PFSK-1 (cell line): ENCODE results near the gene TEPSIN.

Experiments used
- FOXP2 ChIP-seq: optimal IDR thresholded peaks from 2 replicates; pipeline ENCODE3; 2011; ENCODE audit warnings: borderline replicate concordance, control low read depth, inconsistent platforms; ENCODE audit not compliant: insufficient read depth; ENCODE audit errors: extremely low read length, extremely low read depth
- POLR2AphosphoS5 ChIP-seq: IDR thresholded peaks from 2 replicates; pipeline ENCODE4 v1.6.1; 2012; ENCODE audit warnings: low read depth, mild to moderate bottlenecking, control low read depth, low read length, moderate library complexity
- SIN3A ChIP-seq: IDR thresholded peaks from 2 replicates; pipeline ENCODE4 v1.6.1; 2012; ENCODE audit warnings: mild to moderate bottlenecking, low read length, moderate library complexity, borderline replicate concordance; ENCODE audit not compliant: insufficient read depth
- TAF1 ChIP-seq: IDR thresholded peaks from 2 replicates; pipeline ENCODE4 v1.6.1; 2012; ENCODE audit warnings: low read length, control low read depth, borderline replicate concordance; ENCODE audit not compliant: insufficient read depth
- TF ChIP-seq, protein P1 (sequence below), 2 experiments: IDR thresholded peaks; 2 replicates each; pipeline versions ENCODE4 v1.6.1 to v1.8.0; 2011 to 2012; ENCODE audit warnings: low read depth in 2 of 2, low read length in 2 of 2, control low read depth in 1 of 2, inconsistent platforms in 1 of 2, mild to moderate bottlenecking in 1 of 2, moderate library complexity in 1 of 2; ENCODE audit not compliant: insufficient read depth in 1 of 2

The TEPSIN gene

DNA sequence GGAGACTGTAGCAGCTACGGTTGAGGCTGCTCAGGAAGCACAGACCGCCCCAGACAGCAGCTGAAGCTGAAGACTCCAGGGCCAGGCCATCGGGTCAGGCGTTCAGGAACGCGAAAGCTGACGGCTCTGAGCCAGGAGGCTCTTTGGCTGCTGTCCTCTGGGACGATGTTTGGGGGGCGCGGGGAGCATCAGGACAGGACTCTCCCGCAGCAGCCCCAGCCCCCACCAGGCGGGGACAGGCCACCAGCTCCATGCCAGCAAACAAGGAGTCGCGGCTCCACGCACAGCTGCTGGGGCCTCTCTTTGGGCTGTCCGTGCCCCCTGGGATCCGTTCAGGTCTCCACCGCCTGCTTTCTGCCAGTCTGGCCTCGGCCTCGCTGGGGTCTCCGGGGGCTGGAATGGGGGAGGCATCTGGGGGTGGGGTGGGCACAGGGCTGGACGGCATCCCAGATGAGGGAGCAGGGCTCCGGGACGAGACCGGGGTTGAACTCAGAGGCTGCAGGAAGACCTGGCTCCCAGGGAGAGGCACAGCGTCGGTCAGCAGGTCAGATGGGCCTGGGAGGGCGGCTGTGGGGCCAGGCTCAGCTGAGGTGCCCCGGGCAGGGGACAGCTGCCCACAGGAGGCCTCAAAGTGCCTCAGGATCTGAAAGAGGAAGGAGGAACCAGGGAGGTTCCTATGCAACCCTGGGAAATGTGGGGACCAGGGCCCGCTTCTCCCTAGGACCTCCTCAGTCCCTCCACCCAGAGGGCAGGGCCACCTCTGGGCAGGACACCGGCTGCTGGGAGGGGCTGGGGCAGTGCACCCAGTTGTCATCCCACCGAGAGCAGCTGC is 9.8 kb downstream of the TEPSIN start:
- no peak for TF ChIP-seq FOXP2
- TF ChIP-seq POLR2AphosphoS5: no peak
- no peak for TF ChIP-seq TAF1
- TF ChIP-seq, protein P1, sequence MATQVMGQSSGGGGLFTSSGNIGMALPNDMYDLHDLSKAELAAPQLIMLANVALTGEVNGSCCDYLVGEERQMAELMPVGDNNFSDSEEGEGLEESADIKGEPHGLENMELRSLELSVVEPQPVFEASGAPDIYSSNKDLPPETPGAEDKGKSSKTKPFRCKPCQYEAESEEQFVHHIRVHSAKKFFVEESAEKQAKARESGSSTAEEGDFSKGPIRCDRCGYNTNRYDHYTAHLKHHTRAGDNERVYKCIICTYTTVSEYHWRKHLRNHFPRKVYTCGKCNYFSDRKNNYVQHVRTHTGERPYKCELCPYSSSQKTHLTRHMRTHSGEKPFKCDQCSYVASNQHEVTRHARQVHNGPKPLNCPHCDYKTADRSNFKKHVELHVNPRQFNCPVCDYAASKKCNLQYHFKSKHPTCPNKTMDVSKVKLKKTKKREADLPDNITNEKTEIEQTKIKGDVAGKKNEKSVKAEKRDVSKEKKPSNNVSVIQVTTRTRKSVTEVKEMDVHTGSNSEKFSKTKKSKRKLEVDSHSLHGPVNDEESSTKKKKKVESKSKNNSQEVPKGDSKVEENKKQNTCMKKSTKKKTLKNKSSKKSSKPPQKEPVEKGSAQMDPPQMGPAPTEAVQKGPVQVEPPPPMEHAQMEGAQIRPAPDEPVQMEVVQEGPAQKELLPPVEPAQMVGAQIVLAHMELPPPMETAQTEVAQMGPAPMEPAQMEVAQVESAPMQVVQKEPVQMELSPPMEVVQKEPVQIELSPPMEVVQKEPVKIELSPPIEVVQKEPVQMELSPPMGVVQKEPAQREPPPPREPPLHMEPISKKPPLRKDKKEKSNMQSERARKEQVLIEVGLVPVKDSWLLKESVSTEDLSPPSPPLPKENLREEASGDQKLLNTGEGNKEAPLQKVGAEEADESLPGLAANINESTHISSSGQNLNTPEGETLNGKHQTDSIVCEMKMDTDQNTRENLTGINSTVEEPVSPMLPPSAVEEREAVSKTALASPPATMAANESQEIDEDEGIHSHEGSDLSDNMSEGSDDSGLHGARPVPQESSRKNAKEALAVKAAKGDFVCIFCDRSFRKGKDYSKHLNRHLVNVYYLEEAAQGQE (IDR thresholded peaks at IDR 0.05; ENCODE audit: insufficient read depth in 1 of 2, low read depth in 2 of 2, low read length in 2 of 2): no peak
- no peak for TF ChIP-seq SIN3A

DNA sequence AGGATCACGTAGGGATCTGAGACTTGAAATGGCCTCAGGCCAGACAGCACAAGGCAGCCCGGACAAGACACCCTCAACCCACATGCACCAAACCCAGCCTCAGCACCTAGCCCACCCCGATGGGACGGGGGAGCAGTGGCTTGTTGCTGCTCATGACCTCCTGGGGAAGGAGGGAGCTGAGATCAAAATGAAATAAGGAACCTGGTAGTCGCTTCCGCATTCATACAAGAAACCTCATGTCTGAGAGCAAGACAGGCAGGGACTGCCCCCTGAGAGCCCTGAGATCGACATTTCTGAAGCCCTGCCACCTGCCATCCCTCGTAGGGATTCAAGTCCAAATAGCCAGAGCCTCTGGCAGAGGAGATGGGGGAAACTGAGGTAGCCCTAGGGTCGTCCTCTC is 10.4 kb downstream of the TEPSIN start:
- TF ChIP-seq POLR2AphosphoS5 (no peak), SIN3A (no peak), FOXP2 (no peak)

DNA sequence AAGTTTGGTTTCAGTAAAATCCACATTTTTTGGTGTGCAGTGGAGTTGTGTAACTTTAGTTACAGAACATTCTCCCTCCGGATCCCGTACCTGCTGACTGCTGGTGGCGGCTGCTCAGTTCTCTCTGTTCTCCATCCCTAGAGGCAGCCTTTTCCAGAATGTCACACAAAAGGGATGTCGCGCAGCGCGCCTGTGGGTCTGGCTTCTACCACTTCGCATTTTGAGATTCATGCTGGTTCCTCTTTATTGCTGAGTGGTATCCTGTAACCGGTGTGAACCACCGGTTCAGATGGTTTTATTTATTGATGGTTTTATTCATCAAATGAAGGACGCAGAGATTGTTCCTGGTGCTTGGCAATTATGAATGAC is 15.1 kb downstream of the TEPSIN start:
- TF ChIP-seq SIN3A (no peak), FOXP2 (no peak), POLR2AphosphoS5 (no peak), TAF1 (no peak)
- TF ChIP-seq, protein P1 (IDR thresholded peaks at IDR 0.05; ENCODE audit: insufficient read depth in 1 of 2, low read depth in 2 of 2, low read length in 2 of 2): no peak

DNA sequence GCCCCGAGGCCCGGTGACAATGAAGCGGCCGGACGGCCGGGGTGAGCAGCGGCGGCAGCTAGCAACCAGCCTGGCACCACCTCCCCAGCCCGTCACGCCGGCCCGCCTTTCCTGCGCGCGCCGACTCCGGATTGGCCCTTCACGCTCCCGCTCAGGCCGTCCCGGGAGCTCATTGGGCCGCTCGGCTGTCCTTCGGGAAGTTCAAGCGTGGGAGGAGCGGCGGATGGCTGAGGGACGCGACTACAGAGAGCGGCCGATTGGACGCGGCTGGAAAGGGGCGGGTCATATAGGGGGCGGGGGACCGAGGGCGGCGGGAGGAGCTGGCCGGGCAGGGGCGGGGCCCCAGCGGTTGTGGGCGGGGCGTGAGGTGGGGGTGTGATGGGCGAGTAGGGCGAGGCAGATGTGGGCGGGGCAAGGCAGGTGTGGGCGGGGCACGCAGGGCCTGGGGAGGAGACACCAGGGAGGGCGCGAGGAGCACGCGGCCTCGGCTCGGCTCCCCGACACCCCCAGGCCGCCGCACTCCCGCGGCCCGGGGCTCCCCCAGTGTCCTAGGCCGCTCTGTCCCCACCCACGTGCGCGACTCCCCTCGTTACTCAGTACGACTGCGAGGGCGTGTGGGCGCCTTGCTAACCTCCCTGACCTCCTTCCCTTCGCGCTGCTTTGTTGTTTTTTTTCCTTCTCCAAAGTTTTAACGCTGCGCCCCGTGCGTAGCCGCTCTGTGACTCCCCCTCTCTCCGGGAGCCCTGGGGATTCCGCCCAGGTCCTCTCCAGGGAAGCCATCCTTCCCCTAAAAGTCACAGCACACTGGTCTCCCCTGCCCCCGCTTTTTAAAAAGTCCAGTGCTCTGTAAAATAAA is 15.7 kb downstream of the TEPSIN start, which contains the start of gene CEP131:
TSS of gene CEP131 (minus strand) at position 60 of the 856 bp plus-strand sequence. CDS start 2,909 bp downstream, outside the sequence.
- TF ChIP-seq FOXP2 (peak; percentile 80), POLR2AphosphoS5 (peak; percentile 38; the same call in 1 of the 2 replicates), SIN3A (no peak)

DNA sequence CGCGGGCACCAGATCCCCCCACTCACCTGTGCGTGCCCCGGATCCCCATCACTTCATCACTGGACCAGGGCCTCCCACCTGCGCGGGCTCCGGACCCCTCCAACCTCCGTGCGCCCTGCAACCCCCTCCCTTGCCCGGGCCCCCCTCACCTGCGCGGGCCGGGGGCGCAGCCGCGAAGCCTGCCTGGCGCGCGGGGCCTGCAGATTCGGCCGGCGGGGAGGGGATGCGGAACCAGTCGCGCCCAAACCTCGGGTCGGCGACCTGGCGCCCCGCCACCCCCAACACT is 16.3 kb downstream of the TEPSIN start:
- TF ChIP-seq POLR2AphosphoS5: no peak
- TF ChIP-seq SIN3A: no peak
- TF ChIP-seq TAF1: no peak
- no peak for TF ChIP-seq FOXP2
- TF ChIP-seq, protein P1 (IDR thresholded peaks at IDR 0.05; ENCODE audit: insufficient read depth in 1 of 2, low read depth in 2 of 2, low read length in 2 of 2): no peak
